ENCODE measurements around the gene SLC6A18. TPM values are rescaled to one million over a fixed set of nuclear protein-coding genes. Genes with fewer than 3 reads are reported as not detected.

The SLC6A18 gene
- total and polyA plus RNA-seq, 2 of the 13 experiments (the other 11 are each of a cell fraction or from before 2014, with no cell fraction given), result not detected

DNA sequence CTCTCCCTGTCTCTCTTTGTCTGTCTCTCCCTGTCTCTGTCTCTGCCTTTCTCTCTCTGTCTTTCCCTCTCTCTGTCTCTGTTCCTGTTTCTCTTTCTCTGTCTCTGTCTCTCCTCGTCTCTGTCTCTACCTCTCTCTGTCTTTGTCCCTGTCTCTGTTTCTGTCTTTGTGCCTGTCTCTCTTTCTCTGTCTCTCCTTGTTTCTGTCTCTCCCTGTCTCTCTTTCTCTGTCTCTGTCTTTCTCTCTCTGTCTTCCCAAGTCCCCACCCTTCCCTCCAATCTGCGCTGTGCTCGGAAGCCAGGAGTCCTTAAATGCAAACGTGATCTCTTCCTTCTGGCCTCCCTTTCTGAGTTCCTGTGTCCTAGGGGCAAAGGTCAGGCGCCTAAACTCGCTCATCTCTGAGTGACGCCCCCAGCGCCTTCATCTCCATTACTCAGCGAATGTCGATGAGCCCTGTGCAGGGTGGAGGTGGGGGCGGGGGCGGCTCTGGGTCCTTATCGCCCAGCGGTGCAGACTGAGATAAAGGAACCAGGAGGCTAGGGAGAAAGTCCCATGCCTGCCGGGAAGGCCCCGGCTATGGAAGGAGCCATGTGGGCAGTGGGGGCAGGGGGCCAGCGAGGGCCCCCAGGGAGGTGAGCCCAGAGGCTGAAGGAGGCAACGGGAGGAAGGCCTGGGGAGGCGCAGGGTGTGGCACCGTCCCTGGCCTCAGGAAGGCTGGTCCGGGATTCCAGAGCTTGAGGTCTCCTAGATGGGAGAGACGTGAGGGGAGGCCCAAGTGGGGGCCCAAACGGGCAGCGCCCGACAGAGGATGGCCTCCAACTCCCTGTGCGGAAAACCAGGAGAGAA is 25.3 kb upstream of the SLC6A18 start (continued):
- TF ChIP-seq, protein P1, sequence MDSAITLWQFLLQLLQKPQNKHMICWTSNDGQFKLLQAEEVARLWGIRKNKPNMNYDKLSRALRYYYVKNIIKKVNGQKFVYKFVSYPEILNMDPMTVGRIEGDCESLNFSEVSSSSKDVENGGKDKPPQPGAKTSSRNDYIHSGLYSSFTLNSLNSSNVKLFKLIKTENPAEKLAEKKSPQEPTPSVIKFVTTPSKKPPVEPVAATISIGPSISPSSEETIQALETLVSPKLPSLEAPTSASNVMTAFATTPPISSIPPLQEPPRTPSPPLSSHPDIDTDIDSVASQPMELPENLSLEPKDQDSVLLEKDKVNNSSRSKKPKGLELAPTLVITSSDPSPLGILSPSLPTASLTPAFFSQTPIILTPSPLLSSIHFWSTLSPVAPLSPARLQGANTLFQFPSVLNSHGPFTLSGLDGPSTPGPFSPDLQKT (CRISPR knock-in tag; IDR thresholded peaks at IDR 0.05; ENCODE audit: borderline replicate concordance), result no peak
- TF ChIP-seq MXI1 (IDR thresholded peaks at IDR 0.05; ENCODE audit: borderline replicate concordance, low read depth, low read length) (no peak), MED1 (CRISPR knock-in tag; IDR thresholded peaks at IDR 0.05) (no peak), ZNF446 (CRISPR knock-in tag; IDR thresholded peaks at IDR 0.05) (no peak), LCORL (IDR thresholded peaks at IDR 0.05) (peak; percentile 4; the same call in 1 of the 2 replicates), LCORL (CRISPR knock-in tag; IDR thresholded peaks at IDR 0.05) (no peak), ZFX (CRISPR knock-in tag; IDR thresholded peaks at IDR 0.05; ENCODE audit: low read depth) (peak; percentile 22; the same call in 1 of the 2 replicates), ZNF282 (IDR thresholded peaks at IDR 0.05; ENCODE audit: partially characterized antibody) (no peak)
- TF ChIP-seq, protein P2, sequence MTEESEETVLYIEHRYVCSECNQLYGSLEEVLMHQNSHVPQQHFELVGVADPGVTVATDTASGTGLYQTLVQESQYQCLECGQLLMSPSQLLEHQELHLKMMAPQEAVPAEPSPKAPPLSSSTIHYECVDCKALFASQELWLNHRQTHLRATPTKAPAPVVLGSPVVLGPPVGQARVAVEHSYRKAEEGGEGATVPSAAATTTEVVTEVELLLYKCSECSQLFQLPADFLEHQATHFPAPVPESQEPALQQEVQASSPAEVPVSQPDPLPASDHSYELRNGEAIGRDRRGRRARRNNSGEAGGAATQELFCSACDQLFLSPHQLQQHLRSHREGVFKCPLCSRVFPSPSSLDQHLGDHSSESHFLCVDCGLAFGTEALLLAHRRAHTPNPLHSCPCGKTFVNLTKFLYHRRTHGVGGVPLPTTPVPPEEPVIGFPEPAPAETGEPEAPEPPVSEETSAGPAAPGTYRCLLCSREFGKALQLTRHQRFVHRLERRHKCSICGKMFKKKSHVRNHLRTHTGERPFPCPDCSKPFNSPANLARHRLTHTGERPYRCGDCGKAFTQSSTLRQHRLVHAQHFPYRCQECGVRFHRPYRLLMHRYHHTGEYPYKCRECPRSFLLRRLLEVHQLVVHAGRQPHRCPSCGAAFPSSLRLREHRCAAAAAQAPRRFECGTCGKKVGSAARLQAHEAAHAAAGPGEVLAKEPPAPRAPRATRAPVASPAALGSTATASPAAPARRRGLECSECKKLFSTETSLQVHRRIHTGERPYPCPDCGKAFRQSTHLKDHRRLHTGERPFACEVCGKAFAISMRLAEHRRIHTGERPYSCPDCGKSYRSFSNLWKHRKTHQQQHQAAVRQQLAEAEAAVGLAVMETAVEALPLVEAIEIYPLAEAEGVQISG (CRISPR knock-in tag; IDR thresholded peaks at IDR 0.05), result no peak

Data from HepG2 (cell line).